Dedifferentiated amniotic fluid mesenchymal stem cell (primary cell): Measurements from ENCODE around the gene TXNRD3.
"Not testable (repeated sequence)": the region's sequence is repeated elsewhere in the genome, so short reads cannot be mapped to it uniquely, and the experiment has no call there.

Source experiments
- DNase-seq: peaks from one replicate; pipeline ENCODE4 v3.0.0-alpha.2; 2016; ENCODE audit errors: extremely low spot score

The TXNRD3 gene

DNA sequence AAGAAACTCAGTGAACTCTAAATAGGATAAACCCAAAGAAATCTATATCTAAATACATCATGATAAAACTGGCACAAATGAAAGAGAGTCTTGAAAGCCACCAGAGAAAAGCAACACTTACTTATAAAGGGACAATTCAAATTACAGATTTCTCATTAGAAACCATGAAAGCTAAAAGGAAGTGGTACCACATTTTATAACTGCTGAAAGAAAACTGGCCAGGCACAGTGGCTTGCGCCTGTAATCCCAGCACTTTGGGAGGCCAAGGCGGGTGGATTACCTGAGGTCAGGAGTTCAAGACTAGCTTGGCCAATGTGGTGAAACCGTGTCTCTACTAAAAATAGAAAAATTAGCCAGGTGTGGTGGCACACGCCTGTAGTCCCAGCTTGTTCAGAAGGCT is 59.4 kb downstream of the TXNRD3 start:
- DNase-seq = not testable (repeated sequence)

DNA sequence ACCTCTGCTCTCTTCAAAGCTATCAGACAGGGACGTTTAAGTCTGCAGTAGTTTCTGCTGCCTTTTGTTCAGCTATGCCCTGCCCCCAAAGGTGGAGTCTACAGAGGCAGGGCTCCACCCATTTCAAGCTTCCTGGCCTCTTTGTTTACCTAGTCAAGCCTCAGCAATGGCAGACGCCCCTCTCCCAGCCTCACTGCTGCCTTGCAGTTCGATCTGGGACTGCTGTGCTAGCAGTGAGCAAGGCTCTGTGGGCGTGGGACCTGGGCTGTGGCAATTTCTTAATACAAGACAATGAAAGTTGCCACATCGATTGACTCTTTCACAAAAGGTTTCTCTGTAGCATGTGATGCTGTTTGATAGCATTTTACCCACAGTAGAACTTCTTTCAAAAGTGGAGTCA is 63.4 kb downstream of the TXNRD3 start:
- DNase-seq = not testable (repeated sequence)

DNA sequence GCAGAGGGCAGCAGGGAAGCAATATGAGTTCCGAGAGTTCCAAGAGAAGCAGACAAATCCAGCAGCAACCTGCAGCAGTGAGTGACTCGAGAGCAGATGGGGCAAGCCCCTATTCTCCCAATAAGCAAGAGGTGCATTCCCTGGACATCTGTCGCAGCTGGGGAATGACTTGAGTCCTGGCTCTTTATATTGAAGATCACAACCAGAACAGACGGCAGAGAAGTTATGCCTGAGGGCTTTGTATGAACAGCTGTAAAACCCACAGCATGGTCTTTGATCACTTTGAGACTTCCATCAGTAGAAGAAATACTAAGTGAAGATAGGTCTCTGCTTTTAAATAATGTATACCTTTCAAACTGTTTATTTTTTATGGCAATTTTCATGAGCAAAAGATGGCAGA is 72.6 kb downstream of the TXNRD3 start:
- DNase-seq = no peak

DNA sequence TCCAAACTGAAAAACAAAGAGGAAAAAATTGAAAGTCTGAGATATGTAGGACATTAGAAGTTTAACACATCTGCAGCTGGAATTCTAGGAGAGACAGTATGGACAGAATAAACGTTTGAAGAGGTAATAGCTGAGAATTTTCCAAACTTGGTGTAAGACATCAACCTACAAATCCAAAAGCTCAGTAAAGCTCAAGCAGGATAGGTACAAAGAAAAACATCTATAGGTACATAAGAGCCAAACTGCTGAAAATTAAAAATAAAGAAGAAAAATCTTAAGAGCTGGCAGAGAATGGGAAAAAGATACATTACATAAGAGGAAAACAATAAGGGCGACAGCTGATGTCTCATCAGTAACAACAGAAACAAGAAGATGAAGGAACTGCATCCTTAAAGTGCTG is 73.4 kb downstream of the TXNRD3 start:
- no peak for DNase-seq

DNA sequence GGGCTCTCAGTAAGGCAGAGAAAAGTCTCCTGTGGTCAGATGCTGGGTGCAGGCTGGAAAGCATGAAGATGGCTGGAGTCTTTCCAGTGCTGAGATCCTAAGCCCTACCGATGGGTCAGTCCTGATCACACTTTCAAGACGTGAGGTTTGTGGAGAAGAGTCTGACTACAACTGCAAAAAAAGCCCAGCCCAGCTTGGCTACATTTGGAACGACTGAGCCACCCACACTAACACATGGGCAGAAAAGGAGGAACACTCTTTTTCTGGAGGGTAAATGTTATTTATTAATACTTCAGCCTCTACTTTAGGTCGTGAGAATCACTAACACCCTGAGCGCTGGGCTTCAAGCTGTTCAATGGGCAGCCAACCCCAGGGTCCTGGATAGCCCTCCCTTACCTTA is 74.2 kb downstream of the TXNRD3 start:
- no peak for DNase-seq

DNA sequence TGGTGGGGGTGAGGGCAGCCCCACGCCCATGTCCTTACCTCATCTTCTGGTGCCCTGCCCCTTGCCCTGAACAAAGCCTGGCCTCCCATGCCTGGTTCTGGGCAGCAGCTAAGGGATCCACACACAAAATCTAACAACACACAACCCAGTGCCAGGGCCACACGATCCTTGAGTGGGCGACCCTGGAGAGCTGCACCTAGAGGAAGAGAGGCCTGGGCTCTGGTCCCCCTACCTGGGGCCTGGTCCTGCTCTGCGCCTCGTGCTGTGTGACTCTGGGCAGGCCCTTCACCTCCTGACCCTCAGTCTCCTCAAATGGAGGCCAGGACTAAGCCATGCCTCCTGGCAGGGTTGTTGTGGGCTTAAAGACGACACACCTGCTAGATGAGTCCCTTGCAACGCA is 76.2 kb downstream of the TXNRD3 start:
- DNase-seq = no peak

DNA sequence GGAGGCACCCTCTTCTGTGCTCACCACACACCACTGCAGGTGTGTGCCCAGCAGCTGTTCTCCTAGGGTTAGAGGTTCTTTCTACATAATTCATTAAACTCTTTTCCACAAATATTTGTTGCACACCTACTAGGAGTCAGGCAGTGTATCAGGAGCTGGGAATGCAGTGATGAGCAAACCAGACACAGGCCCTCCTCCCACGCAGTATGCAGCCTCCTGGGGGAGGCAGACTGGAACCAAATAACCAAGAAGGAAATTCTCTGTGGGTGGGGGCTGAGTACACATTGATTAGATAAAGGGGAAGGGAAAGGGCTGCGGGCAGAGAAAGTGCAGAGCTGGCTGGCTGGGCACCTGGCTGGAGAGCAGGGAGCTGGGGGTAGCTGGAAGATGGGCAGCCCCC is 77.7 kb downstream of the TXNRD3 start:
- DNase-seq = no peak

DNA sequence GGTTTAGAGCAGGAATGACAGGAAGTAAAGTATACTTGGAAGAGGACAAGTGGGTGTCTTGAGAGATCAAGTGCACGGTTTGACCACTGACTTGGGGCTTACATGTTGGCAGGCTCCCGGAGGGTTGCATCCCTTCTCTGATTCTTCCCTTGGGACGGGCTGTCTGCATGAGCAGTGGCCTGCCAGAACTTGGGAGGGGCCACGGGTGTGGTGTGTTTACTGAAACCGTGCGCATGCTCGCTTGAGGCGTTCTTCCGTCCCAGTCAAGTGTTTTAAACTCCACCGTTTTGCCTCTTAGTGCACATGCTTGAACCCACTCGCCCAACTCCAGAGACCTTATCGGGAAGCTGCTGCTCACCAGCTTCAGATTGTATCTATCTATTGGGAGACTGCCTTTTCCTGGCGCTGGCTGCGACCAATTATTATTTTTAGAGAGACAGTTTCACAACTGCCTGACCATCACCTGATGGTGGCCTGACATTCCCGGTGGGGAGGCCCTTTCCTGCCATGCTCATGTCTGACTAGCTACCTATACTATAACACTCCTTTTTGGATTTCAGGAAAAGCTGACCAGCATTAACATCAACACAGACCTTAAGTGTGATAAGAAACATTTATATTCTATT is 81.3 kb downstream of the TXNRD3 start:
- DNase-seq = no peak

DNA sequence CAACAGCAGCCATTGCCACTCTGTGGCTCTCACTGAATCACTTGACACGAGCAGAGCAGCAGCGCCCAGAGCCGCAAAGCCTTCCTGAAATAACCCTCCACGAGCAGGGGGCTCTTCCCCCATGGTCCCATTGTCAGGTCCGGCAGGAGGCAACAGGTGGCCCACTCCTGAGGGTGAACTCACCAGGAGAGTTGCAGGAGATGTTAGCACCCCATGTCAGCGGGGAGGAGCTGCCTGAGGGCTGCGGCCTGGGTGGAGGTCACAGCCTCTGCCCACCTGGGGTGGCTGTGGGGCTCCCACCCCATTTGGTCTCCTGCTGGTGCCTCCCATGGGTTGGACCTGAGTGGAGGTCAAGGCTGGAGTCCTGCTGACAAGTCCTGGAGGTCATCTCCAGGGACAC is 83.8 kb downstream of the TXNRD3 start:
- DNase-seq = no peak

DNA sequence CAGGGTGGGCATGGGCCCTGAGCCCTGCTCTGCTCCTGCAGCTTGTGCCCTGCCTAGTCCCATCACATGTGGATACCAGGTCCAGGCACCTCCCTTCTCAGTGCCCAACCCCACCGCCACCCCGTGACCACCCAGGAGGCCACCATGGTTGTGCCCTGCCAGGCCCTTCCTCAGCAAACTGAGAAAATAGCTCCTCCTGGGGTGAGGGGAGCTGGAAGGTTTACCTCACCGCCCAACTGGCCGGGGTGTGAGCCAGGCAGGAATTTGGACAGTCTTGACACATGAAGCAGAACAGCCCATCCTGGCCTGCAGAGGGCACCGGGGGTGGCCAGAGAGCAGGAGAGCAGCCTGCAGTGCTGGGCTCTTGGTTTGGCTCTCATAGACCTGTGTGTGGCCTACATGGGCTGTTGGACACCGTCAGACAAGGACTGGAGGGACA is 84.8 kb downstream of the TXNRD3 start:
- no peak for DNase-seq

DNA sequence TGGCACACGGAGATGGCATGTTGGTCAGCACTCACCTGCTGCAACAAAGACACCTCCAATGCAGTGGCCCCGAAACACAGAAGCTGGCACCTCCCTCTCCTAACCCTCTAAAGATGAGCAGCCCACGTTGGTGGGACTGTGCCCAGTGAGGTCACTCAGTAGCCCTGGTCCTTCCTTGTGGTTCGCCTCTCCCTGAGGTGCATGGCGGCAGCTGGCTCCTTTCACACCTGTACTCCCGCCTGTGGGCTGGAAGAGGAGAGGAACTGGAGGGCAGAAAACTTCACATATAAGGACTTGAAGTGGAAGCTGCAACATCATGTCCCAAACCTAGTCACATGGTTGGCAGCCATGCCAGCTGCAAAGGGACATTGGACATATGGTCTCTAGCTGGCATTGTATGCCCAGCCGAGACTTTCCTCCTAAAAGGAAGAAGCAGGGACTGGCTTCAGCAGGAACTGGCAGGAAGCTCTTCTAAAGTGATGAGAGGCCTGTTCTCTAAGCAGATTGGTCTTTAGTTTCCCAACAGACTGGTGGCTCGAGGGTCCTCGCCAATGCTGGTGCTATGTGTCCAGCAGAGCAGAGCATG is 85.4 kb downstream of the TXNRD3 start:
- no peak for DNase-seq

DNA sequence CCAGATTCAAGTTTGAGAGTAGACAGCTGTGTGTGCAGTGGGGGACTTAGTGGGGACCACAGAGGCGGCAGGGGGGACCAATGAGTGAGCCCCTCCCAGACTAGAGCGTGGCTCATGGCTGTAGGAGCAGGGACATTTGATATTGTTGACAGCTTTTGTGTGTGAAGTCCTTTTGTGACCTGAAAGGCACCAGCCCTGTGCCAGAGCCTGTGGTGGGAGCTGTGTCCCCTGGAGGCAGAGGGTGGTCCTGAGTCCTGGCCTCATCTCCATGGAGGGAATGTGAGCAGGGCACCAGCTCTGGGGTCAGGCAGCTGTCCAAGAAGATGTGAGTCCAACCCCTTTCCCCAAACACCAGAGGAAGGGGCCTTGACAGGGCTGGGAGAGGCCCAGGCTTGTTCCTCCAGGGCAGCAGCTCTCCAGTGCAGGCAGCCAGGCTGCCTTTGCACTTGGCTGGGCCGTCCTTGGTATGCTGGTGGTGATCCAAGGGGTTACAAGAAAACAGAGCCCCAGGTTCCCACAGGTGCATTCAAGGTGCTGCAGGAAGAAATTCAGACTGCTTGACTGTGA is 86.1 kb downstream of the TXNRD3 start:
- no peak for DNase-seq

DNA sequence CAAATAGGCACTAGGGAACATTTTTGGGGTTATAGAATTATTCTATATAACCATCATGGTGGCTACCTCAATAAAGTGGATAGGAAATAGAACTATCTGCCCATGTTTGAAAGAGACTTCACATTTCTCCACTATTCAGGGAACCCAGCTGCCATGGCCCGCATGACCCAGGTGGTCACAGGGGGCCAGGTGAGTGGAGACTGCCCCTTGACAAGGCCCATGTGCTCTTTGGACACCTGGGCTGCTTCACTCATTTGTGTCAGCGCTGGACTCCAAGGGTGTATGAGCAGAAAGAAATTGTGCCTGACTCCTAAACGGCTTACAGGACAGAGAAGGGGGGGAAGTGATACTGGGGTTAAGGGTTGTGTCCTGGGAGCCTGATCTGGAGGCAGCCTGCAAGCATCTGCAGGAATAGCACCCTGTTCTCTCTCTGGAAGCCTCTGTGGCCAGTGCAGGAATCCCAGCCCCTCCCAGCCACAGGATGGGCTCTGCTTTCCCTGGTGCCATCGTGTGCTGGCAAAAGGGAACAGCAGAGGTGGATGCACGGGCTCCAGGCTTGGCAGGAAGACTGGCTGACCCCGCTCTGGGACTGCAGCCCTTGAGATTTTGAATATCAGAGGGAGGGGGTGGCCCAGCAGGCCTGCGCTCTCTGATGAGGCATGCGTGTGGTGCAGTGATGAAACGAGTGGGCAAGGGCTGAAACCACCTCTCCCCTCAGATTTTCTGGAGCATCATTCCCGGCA is 87.1 kb downstream of the TXNRD3 start:
- no peak for DNase-seq

DNA sequence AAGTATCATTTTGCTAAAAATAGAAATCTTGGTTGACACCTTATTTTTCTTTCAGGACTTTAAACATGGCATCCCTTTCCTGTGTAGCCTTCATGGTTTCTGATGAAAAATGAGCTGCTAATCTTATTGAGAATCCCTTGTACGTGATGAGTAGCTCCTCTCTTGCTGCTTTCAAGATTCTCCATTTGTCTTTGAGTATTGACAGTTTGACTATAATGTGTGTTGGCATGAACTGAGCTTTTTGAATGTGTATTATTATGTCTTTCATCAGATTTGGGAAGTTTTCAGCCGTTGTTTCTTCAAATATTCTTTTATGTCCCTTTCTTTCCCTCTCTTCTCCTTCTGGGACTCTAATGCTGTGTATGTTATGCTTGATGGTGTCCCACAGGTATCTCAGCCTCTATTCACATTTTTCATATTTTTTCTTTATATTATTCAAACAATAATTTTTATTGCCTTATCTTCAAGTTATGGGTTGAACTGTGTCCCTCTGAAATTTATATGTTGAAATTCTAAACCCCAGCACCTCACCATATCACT is 92.1 kb downstream of the TXNRD3 start:
- no peak for DNase-seq

DNA sequence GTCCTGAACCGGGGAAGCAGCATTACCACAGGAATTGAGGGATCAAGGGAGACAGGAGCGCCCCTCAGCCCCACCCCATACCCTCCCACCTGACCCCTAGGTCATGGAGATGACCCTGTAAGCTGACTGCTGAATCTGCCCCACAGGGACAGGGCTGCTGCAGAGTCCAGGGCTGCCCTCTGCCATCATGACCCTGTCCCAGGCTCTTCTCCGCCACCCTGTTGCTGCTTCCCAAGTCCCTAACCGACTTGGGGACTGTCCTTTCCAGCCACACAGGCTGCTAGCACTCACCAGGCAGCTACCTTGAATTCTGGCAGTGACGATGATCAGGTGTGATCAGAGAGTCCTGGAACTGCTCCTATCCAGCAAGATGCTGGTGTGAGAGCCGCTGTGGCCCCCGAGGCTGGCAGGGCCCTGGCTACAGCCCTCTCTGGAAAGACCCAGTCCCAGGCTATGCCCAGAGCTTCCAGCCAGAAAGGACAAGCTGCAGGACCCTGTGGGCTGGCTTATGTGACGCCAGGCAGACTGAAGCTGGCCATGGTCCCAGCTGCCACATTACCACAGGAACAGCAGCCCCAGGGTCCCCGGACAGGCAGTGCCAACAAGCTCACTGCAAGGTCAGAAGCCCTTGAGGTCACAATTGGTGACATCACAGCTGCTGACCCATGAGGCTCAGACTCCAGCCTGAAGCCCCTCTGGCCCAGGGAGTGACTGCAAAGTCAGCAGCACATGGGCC is 96.4 kb downstream of the TXNRD3 start, which contains the start of gene C3orf22:
Gene C3orf22 (minus strand): TSS at position 597 of the 736 bp plus-strand sequence. CDS start 5,542 bp downstream, outside the sequence.
- DNase-seq = no peak

DNA sequence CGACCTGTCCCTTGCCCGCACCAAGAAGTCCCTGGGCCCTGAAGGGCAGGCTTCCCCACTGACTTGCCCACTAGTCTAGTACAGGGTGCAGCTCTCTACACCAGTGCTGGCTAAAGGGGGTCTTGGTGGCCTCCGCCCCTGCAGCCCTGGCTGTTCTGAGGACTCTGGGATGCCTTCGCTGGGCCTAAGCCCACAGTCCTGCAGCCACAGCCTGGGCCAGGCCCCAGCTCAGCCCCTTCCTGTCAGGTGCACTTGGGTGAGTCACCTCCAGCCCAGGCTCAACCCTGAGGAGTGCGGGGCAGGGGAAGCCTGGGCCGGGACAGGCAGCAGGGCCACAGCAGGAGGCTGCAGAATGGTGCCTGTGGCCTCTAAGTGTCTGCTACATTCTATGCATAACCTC is 97.2 kb downstream of the TXNRD3 start:
- DNase-seq = no peak

DNA sequence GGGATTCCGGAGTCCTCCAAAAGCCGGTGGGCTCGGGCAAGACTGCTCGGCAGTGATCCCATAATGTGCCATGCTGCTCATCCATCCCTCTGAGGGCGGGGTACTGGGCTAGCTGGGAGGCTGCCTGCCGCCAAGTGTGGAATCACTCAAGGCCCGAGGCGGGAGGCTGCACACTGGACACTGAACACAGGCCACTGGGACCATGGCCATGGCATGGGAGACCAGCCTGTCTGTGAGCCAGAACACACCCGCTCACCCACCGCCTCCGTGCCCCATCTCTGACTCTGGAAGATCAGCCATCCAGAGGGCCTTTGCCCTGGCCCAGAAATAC is 97.5 kb downstream of the TXNRD3 start:
- DNase-seq = no peak
